Stimulated activated naive CD8-positive, alpha-beta T cell treated with anti-CD3 and anti-CD28 coated beads, Interleukin-15, Interleukin-2, amounts not matched to agents 100 ng/mL and 50 ng/mL, for 24 hours (primary cell): ENCODE data around the gene RNH1.
A peak's percentile ranks its signal among the peaks of the same experiment; 100 is the strongest.

ENCODE experiments used
- H3K27ac Mint-ChIP-seq: one replicate; pipeline ENCODE4 v1.8.0; 2021; ENCODE audit warnings: mild to moderate bottlenecking, mixed read lengths
- H3K27me3 Mint-ChIP-seq: one replicate; pipeline ENCODE4 v1.8.0; 2021; ENCODE audit warnings: mixed read lengths
- H3K36me3 Mint-ChIP-seq: one replicate; pipeline ENCODE4 v1.8.0; 2021; ENCODE audit warnings: low read depth, mixed read lengths
- H3K4me1 Mint-ChIP-seq: one replicate; pipeline ENCODE4 v1.8.0; 2021; ENCODE audit warnings: low read depth, mixed read lengths
- H3K4me3 Mint-ChIP-seq: one replicate; pipeline ENCODE4 v1.8.0; 2021; ENCODE audit warnings: mild to moderate bottlenecking, mixed read lengths
- H3K9me3 Mint-ChIP-seq: one replicate; pipeline ENCODE4 v1.8.0; 2021; ENCODE audit warnings: mixed read lengths

RNH1 gene

GRCh38 chr11:506995-507726, at the start of gene RNH1:
RNH1 (minus strand) TSS chr11:507242; CDS start chr11:502162, 5,080 bp downstream.
- no peaks in the 10 kb centered on the region for H3K27me3 Mint-ChIP-seq
- peaks cover 24% of the 10 kb centered on the region for H3K36me3 Mint-ChIP-seq
- no peaks in the 10 kb centered on the region for H3K9me3 Mint-ChIP-seq
- H3K27ac Mint-ChIP-seq, result peak within 1 kb of the TSS; percentile 99
- peaks cover 34% of the 10 kb centered on the region for H3K4me1 Mint-ChIP-seq
- peak within 1 kb of the TSS; percentile 97 for H3K4me3 Mint-ChIP-seq

DNA sequence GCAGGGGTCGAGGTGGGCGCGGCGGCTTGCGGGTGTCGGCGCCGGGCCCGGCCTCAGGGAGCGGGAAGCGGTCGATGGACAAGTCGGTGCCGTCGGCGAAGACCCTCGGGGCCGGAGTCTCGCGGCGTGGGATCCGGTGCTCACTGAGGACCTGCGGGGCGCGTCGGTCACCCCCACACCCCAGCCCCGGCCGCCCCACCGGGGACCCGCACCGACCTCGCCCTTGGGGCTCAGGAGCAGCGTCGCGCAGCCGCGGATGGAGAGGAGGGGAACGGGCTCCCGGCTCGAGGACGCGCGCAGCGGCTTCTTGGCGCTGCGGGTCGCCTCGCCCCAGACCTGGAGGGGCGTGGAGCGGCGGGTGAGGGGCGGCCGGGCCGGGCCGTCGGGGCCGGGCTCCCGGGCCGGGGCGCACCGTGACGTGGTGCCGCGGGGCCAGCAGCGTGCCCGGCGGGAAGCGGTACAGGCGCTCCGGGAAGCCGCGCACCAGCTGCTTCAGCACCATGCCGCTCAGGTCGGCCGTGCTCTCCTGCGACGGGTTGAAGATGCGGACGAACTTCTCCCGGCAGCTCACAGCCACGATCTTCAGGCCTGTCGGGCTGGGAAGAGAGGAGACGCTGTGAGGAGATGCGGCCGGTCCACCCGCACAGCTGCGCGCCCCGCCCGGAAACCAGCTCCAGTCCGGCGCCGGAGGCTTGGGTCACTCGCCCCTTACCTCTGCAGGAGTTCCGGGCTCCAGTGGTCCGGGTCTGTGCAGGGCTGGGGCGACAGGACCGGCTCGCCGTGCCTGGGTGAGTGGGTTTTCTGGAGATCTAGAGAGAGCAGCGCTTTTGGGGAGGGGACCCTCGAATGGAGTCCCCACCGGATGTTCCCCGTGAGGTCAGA, 49.0 kb upstream of the RNH1 start:
- H3K27me3 Mint-ChIP-seq, result peaks cover 6% of the 10 kb centered on the region
- no peak overlapping the region for H3K4me3 Mint-ChIP-seq
- H3K36me3 Mint-ChIP-seq, result no peaks in the 10 kb centered on the region
- no peaks in the 10 kb centered on the region for H3K9me3 Mint-ChIP-seq
- no peak overlapping the region for H3K27ac Mint-ChIP-seq
- H3K4me1 Mint-ChIP-seq, result peaks cover 9% of the 10 kb centered on the region

DNA sequence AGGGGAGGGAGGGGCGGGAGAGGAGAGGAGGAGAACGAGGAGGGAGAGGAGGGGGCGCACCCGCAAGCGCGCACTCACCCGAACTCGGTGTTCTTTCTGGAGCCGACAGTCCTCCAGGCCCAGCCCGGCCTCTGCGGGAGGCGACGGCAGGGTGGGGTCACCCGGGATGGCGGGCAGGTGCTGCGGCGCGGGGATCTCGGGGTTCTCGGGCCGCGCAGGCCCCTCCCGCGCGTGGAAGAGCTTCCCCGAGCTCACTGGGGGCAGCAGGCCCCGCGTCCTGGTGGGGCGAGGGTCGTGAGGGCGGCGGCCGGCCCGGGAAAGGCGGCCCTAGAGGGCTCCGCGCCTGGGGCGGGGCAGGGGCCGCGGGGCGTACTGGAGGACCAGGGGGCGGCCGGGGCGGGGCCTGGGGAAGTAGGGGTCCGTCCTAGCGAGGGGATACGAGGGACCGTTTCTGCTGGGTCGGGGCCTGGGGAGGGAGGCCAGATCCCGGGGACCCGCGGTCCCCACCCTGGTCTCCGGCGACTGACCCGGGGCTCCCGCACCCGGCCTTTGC, 48.3 kb upstream of the RNH1 start:
- H3K4me3 Mint-ChIP-seq, result no peak overlapping the region
- peaks cover 6% of the 10 kb centered on the region for H3K27me3 Mint-ChIP-seq
- no peak overlapping the region for H3K27ac Mint-ChIP-seq
- H3K9me3 Mint-ChIP-seq, result no peaks in the 10 kb centered on the region
- H3K4me1 Mint-ChIP-seq, result peaks cover 9% of the 10 kb centered on the region
- no peaks in the 10 kb centered on the region for H3K36me3 Mint-ChIP-seq

DNA sequence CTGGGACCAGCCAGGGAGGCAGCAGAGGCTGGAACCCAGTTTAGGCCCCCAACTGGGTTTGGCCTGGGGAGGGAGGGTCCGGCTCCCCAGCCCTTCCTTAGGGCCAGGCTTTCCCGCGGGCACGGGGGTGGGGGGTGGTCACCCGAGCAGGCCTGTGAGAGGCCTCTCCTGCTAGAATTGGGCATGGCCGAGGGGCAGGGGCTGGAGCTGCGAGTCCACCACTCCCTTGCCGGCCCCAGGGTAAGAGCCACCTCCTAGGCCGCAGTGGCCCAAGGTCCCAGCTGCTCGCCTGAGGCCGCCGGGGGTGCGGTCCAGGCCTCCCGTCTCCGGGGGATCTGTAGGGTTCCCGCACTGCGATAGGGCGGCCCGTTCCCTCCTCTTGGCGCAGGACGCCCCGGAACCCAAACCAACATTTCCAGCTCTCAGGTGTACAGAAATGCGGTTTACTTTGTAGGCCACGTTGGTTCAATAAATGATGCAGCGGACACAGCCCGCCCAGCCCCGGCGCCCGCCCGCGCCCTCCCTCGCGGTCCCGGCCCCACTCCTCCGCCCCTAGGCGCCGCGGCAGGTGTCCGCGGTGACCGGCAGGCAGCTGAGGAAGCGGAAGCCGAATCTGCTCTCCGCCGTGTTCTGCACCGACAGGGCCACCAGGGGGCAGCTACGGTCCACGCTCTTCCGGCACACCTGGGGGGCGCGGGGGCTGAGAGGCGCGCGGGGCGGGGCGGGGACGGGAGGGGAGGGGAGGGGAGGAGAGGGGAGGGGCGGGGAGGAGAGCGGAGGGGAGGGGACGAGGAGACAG, 47.6 kb upstream of the RNH1 start:
- Mint-ChIP-seq H3K4me3 (no peak overlapping the region), H3K27ac (no peak overlapping the region), H3K27me3 (peaks cover 6% of the 10 kb centered on the region), H3K4me1 (peaks cover 3% of the 10 kb centered on the region), H3K36me3 (no peaks in the 10 kb centered on the region), H3K9me3 (no peaks in the 10 kb centered on the region)

GRCh38 chr11:553988-554340, 46.9 kb upstream of the RNH1 start:
- no peak overlapping the region for H3K27ac Mint-ChIP-seq
- no peak overlapping the region for H3K4me3 Mint-ChIP-seq
- H3K36me3 Mint-ChIP-seq, result no peaks in the 10 kb centered on the region
- H3K4me1 Mint-ChIP-seq, result peaks cover 3% of the 10 kb centered on the region
- H3K27me3 Mint-ChIP-seq, result peaks cover 6% of the 10 kb centered on the region
- H3K9me3 Mint-ChIP-seq, result no peaks in the 10 kb centered on the region

DNA sequence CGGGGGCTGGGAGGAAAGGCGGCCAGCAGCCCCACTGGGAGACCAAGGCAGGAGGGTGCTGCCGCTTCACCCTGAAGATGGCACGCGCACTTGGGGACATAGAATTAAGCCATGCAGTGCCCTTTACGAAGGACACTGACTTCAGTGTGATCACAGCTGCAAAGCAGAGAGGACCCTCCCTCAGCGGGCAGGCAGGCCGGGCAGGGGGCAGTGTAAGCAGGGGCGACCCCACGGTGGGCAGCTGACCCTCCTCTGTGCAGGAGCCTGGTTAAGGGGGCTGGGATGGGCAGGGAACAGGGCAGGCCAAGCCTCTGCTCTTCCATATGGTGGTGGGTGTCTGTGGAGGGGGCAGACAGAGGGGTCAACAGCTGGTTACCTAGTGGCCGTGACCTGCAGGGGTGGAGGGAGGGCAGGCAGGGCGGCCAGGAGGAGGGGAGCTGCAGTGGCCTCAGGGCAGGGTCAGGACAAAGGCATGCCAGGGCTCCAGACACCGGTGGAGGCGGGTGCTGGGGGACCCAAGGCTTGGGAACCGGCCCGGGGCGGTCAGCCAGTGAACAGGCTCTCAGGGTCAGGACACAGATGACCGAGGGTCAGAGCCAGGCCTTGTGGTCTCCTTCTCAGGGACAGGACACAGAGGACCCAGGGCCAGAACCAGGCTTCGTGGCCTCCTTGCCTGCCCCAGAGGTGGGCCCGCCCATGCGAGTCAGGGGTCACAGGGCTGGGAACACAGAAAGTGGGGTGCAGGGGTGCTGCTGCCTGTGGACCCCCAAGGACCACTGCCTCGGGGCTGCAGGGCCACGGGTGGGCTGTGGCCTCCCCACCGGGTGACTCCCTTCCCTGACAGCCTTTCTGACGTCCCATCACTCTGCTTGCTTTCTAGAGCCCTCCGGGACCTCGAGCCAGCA, 46.3 kb upstream of the RNH1 start:
- Mint-ChIP-seq H3K9me3 (no peaks in the 10 kb centered on the region), H3K36me3 (no peaks in the 10 kb centered on the region), H3K4me1 (peaks cover 3% of the 10 kb centered on the region), H3K27me3 (peaks cover 6% of the 10 kb centered on the region), H3K27ac (no peak overlapping the region), H3K4me3 (no peak overlapping the region)

DNA sequence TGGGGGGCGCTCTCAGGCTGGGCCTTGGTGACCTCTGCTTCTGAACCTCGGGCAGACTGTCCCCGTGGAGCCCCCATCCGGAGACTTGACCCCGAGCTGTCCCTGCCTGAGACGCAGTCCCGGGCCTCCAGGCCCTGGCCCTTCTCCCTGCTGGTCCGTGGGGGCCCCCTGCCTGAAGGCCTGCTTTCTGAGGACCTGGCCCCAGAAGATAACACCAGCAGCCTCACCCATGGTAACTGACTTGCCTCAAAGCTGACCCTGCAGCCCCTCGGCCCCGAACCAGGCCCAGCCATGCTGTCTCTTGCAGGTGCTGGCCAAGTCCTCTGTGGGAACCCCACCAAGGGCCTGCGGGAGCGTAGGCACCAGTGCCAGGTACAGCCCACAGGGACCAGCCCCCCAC, 44.6 kb upstream of the RNH1 start:
- Mint-ChIP-seq H3K4me3 (no peak overlapping the region), H3K27me3 (peaks cover 3% of the 10 kb centered on the region), H3K27ac (no peak overlapping the region), H3K4me1 (peaks cover 3% of the 10 kb centered on the region), H3K9me3 (no peaks in the 10 kb centered on the region), H3K36me3 (no peaks in the 10 kb centered on the region)

DNA sequence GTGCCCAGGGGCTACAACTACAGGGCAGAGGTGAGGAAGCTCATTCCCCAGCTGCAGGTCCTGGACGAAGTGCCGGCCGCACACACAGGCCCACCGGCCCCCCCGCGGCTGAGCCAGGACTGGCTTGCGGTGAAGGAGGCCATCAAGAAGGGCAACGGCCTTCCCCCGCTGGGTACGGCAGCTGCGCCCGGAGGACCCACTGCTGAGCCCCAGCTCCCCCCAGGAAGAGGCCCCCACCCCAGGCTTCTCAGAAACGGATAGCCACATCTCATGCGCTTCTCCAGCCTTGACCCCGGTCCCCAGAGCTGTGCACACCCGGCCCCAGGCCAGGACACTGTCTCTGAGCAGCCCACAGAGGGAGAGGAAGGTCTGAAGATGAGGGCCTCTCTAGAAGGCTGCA, 44.1 kb upstream of the RNH1 start:
- Mint-ChIP-seq H3K9me3 (no peaks in the 10 kb centered on the region), H3K4me3 (no peak overlapping the region), H3K27me3 (no peaks in the 10 kb centered on the region), H3K36me3 (no peaks in the 10 kb centered on the region), H3K4me1 (no peaks in the 10 kb centered on the region), H3K27ac (no peak overlapping the region)

GRCh38 chr11:550746-551085, 43.7 kb upstream of the RNH1 start:
- Mint-ChIP-seq H3K9me3 (no peaks in the 10 kb centered on the region), H3K4me1 (no peaks in the 10 kb centered on the region), H3K27ac (no peak overlapping the region), H3K27me3 (no peaks in the 10 kb centered on the region), H3K36me3 (no peaks in the 10 kb centered on the region), H3K4me3 (no peak overlapping the region)

GRCh38 chr11:550021-550745, 43.1 kb upstream of the RNH1 start:
- no peaks in the 10 kb centered on the region for H3K9me3 Mint-ChIP-seq
- H3K27ac Mint-ChIP-seq, result no peak overlapping the region

DNA sequence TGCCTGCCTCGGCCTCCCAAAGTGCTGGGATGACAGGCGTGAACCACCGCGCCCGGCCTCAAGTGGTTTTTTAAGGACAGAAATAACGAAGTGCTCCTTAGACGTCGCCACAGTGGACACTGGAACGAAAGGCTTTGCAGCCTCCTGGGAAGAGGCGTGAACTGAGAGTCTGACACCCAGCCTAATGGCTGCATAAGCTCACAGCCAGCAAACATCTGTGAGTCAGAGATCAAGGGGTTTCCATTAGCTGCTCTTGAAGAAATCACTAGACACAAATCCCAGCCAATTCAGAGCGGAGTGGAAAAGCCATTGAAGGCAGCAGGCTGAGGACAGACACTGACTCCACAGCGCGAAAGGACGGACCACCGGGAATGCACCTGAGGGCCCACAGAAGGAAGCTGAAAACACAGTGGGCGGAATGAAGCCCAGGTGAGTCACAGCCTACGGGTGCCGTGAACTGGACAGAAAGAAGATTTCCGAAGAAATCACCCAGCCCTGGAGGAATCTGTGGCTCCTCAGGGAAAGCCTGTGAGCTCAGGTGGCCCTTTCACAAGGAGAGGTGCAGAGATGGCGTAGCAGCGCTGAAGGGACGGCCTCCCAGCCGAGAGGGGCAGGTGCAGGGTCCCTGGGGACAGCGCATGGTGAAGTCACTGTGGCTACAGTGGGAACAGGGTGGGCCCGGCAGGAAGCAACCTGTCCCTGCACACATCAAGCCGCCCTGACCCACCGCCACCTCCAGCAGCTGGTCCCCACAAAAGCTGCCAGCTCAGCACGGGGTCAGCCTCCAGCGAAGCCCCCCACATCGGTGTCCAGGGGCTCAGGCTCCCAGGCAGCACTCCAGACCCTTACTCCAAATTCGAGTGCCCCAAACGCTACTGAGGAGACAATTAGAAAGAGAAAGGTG, 41.9 kb upstream of the RNH1 start:
- H3K4me3 Mint-ChIP-seq, result no peak overlapping the region
- no peak overlapping the region for H3K27ac Mint-ChIP-seq
- no peaks in the 10 kb centered on the region for H3K36me3 Mint-ChIP-seq
- H3K9me3 Mint-ChIP-seq, result no peaks in the 10 kb centered on the region
- no peaks in the 10 kb centered on the region for H3K4me1 Mint-ChIP-seq
- no peaks in the 10 kb centered on the region for H3K27me3 Mint-ChIP-seq

More at GRCh38 chr11:550021-550745, 43.1 kb upstream of the RNH1 start:
- H3K36me3 Mint-ChIP-seq, result no peaks in the 10 kb centered on the region
- no peaks in the 10 kb centered on the region for H3K4me1 Mint-ChIP-seq
- no peaks in the 10 kb centered on the region for H3K27me3 Mint-ChIP-seq
- H3K4me3 Mint-ChIP-seq, result no peak overlapping the region

- Mint-ChIP-seq H3K27ac (no peak overlapping the region), H3K36me3 (no peaks in the 10 kb centered on the region), H3K4me3 (no peak overlapping the region), H3K27me3 (no peaks in the 10 kb centered on the region), H3K4me1 (no peaks in the 10 kb centered on the region), H3K9me3 (no peaks in the 10 kb centered on the region)
Measured at GRCh38 chr11:545171-545570, 38.1 kb upstream of the RNH1 start.

GRCh38 chr11:544817-545166, 37.8 kb upstream of the RNH1 start:
- Mint-ChIP-seq H3K4me3 (no peak overlapping the region), H3K36me3 (no peaks in the 10 kb centered on the region), H3K27ac (no peak overlapping the region), H3K4me1 (no peaks in the 10 kb centered on the region), H3K9me3 (no peaks in the 10 kb centered on the region), H3K27me3 (no peaks in the 10 kb centered on the region)
